Brain microvascular endothelial cell (primary cell): ENCODE measurements around the gene IFT57.
A peak's percentile ranks its signal among the peaks of the same experiment; 100 is the strongest.

Source experiments
- DNase-seq: peaks from one replicate; pipeline ENCODE4 v3.0.0-alpha.2; 2020
- H3K27ac ChIP-seq: fragments of 250-450 bp; sonication (Bioruptor Pico); 2 replicates; pipeline ENCODE4 v1.5.1; 2020; ENCODE audit warnings: mild to moderate bottlenecking, moderate library complexity
- H3K27me3 ChIP-seq: fragments of 250-450 bp; sonication (Bioruptor Pico); replicated peaks from 2 replicates; pipeline ENCODE4 v1.5.1; 2020; ENCODE audit warnings: mild to moderate bottlenecking
- H3K36me3 ChIP-seq: fragments of 250-450 bp; sonication (Bioruptor Pico); replicated peaks from 2 replicates; pipeline ENCODE4 v1.5.1; 2020; ENCODE audit warnings: mild to moderate bottlenecking
- H3K4me3 ChIP-seq: 2 replicates; pipeline ENCODE4 v1.5.1; 2011; ENCODE audit warnings: low read depth, mild to moderate bottlenecking, control low read depth, low read length, moderate library complexity
- CTCF ChIP-seq: IDR thresholded peaks from 2 replicates; pipeline ENCODE4 v1.5.1; 2011; ENCODE audit warnings: low read depth, mild to moderate bottlenecking, moderate library complexity, low read length, control low read depth, inconsistent platforms; ENCODE audit errors: missing control alignments
- in situ Hi-C: cut with HindIII; loops from 2 replicates; pipeline ENCODE4 v1.10.0; 2017; ENCODE audit warnings: low sequenced_read_pairs, low pct_ligation_motif_present

Gene IFT57

GRCh38 chr3:108123326-108123725 is 98.9 kb downstream of the IFT57 start:
- Histone ChIP-seq H3K4me3 (no peak overlapping the region), H3K36me3 (no peaks in the 10 kb centered on the region), H3K27me3 (no peaks in the 10 kb centered on the region), H3K27ac (no peak overlapping the region)
- no peak for DNase-seq
- in situ Hi-C loops: no loop called here
- TF ChIP-seq CTCF: no peak

GRCh38 chr3:108122276-108122675 is 99.9 kb downstream of the IFT57 start:
- Histone ChIP-seq H3K27ac (no peak overlapping the region), H3K27me3 (no peaks in the 10 kb centered on the region), H3K4me3 (no peak overlapping the region), H3K36me3 (no peaks in the 10 kb centered on the region)
- DNase-seq: no peak
- no peak for TF ChIP-seq CTCF
- in situ Hi-C loops: no loop called here

GRCh38 chr3:108119398-108120104 is 102.7 kb downstream of the IFT57 start:
- Histone ChIP-seq H3K27ac (no peak overlapping the region), H3K27me3 (no peaks in the 10 kb centered on the region), H3K36me3 (no peaks in the 10 kb centered on the region), H3K4me3 (no peak overlapping the region)
- no peak for DNase-seq
- in situ Hi-C loops: no loop called here
- no peak for TF ChIP-seq CTCF

- H3K27me3 ChIP-seq: no peaks in the 10 kb centered on the region
- TF ChIP-seq CTCF: no peak
- H3K36me3 ChIP-seq: no peaks in the 10 kb centered on the region
- no peak overlapping the region for H3K4me3 ChIP-seq
- in situ Hi-C loops: no loop called here
- no peak for DNase-seq
- H3K27ac ChIP-seq: no peak overlapping the region
Measured at GRCh38 chr3:108118038-108118768, 104.0 kb downstream of the IFT57 start.

- no peak for TF ChIP-seq CTCF
- DNase-seq: peak; percentile 26
- no peak overlapping the region for H3K4me3 ChIP-seq
- in situ Hi-C loops: no loop called here
- no peaks in the 10 kb centered on the region for H3K36me3 ChIP-seq
- H3K27me3 ChIP-seq: no peaks in the 10 kb centered on the region
- no peak overlapping the region for H3K27ac ChIP-seq
Measured at GRCh38 chr3:108117241-108117775, 104.9 kb downstream of the IFT57 start.
